ENCODE results near the gene KRTAP2-3.

DNA sequence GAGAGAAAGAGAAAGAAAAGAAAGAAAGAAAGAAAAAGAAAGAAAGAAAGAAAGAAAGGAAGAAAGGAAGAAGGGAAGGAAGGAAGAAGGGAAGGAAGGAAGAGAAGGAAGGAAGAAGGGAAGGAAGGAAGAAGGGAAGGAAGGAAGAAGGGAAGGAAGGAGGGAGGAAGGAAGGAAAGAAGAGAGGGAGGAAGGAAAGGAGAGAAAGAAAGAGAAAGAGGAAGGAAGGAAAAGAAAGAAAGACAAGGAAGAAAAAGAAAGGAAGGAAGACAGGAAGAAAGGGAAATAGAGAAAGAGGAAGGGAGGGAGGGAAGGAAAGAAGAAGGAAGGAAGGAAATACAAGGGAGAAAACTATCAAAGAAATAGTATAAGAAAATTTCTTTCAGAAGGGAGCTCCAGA lies 16.9 kb upstream of the KRTAP2-3 start:
- TF ChIP-seq EP300 (IDR thresholded peaks at IDR 0.05): no peak
- TF ChIP-seq, protein P1, sequence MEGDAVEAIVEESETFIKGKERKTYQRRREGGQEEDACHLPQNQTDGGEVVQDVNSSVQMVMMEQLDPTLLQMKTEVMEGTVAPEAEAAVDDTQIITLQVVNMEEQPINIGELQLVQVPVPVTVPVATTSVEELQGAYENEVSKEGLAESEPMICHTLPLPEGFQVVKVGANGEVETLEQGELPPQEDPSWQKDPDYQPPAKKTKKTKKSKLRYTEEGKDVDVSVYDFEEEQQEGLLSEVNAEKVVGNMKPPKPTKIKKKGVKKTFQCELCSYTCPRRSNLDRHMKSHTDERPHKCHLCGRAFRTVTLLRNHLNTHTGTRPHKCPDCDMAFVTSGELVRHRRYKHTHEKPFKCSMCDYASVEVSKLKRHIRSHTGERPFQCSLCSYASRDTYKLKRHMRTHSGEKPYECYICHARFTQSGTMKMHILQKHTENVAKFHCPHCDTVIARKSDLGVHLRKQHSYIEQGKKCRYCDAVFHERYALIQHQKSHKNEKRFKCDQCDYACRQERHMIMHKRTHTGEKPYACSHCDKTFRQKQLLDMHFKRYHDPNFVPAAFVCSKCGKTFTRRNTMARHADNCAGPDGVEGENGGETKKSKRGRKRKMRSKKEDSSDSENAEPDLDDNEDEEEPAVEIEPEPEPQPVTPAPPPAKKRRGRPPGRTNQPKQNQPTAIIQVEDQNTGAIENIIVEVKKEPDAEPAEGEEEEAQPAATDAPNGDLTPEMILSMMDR (IDR thresholded peaks at IDR 0.05): no peak
- no peak for TF ChIP-seq POLR2A (IDR thresholded peaks at IDR 0.05)

All from ovary (tissue), 3 donors.